Loucy (cell line): ENCODE results near the gene RBM10.

Experiments
- EZH2phosphoT487 ChIP-seq: fragments of 200-600 bp; IDR thresholded peaks from 2 replicates; pipeline ENCODE4 v1.6.1; 2018; ENCODE audit warnings: antibody characterized with exemption, mild to moderate bottlenecking, moderate library complexity, borderline replicate concordance
- TF ChIP-seq, protein P1 (sequence below): fragments of 200-600 bp; sonication (generic); conservative IDR thresholded peaks from 2 replicates; pipeline ENCODE4 v1.5.1; 2014; ENCODE audit warnings: mild to moderate bottlenecking, antibody characterized with exemption, low read length

DNA sequence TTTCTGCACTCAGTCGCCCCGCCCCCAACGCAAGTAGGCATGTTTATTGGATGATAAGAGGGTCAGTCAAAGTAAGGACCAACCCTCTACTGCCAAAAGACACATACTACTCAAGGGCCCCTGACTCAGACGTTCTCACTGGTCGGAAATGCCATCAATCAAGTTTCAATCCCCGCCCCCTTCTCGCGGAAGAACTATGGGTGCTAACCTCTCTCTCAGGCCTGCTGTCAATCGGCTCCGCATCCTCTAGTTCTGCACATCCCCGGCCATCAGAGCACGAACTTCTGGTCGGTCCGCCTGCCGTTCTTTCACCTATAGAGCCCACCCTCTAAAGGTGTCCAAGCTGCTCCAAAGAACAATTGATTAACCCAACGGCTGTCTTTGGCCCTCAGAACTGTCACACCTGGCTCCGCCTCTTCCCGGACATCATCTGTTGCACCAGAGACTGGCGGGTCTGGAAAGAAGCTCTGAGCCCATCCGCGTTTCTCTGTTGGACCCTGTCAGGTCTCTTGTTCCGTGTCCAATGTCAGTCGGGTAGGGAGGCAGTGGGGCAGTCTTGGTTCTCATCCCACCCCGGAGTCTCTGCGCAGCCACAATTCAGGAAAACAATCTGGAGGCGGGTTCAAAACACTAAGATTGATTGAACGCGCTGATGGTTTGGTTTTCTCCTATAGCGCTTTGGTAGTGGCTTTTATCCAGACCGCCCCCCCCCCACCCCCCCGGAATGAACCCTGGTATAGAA, 15.7 kb upstream of the RBM10 start:
- TF ChIP-seq, protein P1, sequence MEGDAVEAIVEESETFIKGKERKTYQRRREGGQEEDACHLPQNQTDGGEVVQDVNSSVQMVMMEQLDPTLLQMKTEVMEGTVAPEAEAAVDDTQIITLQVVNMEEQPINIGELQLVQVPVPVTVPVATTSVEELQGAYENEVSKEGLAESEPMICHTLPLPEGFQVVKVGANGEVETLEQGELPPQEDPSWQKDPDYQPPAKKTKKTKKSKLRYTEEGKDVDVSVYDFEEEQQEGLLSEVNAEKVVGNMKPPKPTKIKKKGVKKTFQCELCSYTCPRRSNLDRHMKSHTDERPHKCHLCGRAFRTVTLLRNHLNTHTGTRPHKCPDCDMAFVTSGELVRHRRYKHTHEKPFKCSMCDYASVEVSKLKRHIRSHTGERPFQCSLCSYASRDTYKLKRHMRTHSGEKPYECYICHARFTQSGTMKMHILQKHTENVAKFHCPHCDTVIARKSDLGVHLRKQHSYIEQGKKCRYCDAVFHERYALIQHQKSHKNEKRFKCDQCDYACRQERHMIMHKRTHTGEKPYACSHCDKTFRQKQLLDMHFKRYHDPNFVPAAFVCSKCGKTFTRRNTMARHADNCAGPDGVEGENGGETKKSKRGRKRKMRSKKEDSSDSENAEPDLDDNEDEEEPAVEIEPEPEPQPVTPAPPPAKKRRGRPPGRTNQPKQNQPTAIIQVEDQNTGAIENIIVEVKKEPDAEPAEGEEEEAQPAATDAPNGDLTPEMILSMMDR = no peak
- no peak for TF ChIP-seq EZH2phosphoT487
